D341Med (cell line): ENCODE data around the gene OR1J1.

ENCODE experiments used
- DNase-seq: peaks from one replicate; pipeline ENCODE4 v3.0.0; 2012; ENCODE audit warnings: low spot score

OR1J1 gene

GRCh38 chr9:122445155-122445749 lies 32.5 kb downstream of the OR1J1 start:
- no peak for DNase-seq

- DNase-seq = no peak
These were observed 33.5 kb downstream of the OR1J1 start for GRCh38 chr9:122444041-122444733.

DNA sequence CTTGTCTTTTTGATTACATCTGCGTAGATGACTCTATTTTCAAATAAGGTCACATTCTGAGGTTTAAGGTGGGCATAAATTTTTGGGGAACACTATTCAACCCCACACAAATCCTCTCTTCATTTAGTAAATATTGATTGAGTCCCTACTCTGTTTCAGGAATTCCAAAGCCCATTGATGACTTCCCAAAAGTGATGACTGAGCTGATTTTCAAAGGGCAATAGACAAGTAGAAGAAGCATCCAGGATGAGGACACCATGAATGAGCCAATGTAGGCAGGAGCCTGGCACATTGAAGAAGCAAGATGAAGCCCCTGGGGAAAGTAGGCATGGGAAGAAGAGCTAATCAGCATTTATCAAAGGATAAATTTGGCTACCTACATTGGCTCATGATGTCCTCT lies 35.2 kb downstream of the OR1J1 start:
- DNase-seq = no peak
